GM19372 (cell line): ENCODE measurements around the gene PCAT7.
"Not testable (repeated sequence)": the region's sequence is repeated elsewhere in the genome, so short reads cannot be mapped to it uniquely, and the experiment has no call there.

ENCODE experiments used
- ATAC-seq: cut with Tn5 transposase; IDR thresholded peaks from one replicate; pipeline ENCODE4 v1.9.1; 2021; ENCODE audit warnings: mild to moderate bottlenecking, low read depth, moderate library complexity; ENCODE audit not compliant: unreplicated experiment

The PCAT7 gene

GRCh38 chr9:94560237-94560636, 5.4 kb downstream of the PCAT7 start:
- ATAC-seq: no peak

GRCh38 chr9:94563548-94563947, 8.7 kb downstream of the PCAT7 start:
- ATAC-seq: no peak

GRCh38 chr9:94564279-94564678, 9.4 kb downstream of the PCAT7 start:
- not testable (repeated sequence) for ATAC-seq

GRCh38 chr9:94566550-94566949, 11.7 kb downstream of the PCAT7 start:
- no peak for ATAC-seq

- no peak for ATAC-seq
These were observed 12.4 kb downstream of the PCAT7 start for GRCh38 chr9:94567271-94567670.

GRCh38 chr9:94568250-94568889, 13.5 kb downstream of the PCAT7 start:
- no peak for ATAC-seq

- no peak for ATAC-seq
These were observed 14.3 kb downstream of the PCAT7 start for GRCh38 chr9:94568972-94569712.

- ATAC-seq: no peak
These were observed 21.2 kb downstream of the PCAT7 start for GRCh38 chr9:94576131-94576530.

GRCh38 chr9:94577036-94577435, 22.2 kb downstream of the PCAT7 start:
- ATAC-seq: no peak

GRCh38 chr9:94577571-94577970, 22.7 kb downstream of the PCAT7 start:
- ATAC-seq: no peak

GRCh38 chr9:94581728-94582127, 26.8 kb downstream of the PCAT7 start:
- ATAC-seq: no peak

- ATAC-seq: no peak
These were observed 29.7 kb downstream of the PCAT7 start for GRCh38 chr9:94584555-94584954.

GRCh38 chr9:94586316-94586715, 31.4 kb downstream of the PCAT7 start:
- no peak for ATAC-seq

GRCh38 chr9:94586814-94587213, 31.9 kb downstream of the PCAT7 start:
- ATAC-seq: no peak

- no peak for ATAC-seq
These were observed 33.8 kb downstream of the PCAT7 start for GRCh38 chr9:94588681-94589080.

- ATAC-seq: not testable (repeated sequence)
These were observed 36.2 kb downstream of the PCAT7 start for GRCh38 chr9:94591046-94591545.

GRCh38 chr9:94591876-94592275, 37.0 kb downstream of the PCAT7 start:
- no peak for ATAC-seq

- not testable (repeated sequence) for ATAC-seq
These were observed 37.8 kb downstream of the PCAT7 start for GRCh38 chr9:94592683-94593082.

GRCh38 chr9:94593459-94594345, 38.8 kb downstream of the PCAT7 start, which contains the start of gene FBP2:
FBP2 (minus strand) TSS chr9:94593824; CDS start chr9:94593726, 98 bp downstream.
- ATAC-seq: no peak

GRCh38 chr9:94599102-94599501, 44.2 kb downstream of the PCAT7 start:
- no peak for ATAC-seq

GRCh38 chr9:94600258-94600657, 45.4 kb downstream of the PCAT7 start:
- ATAC-seq: no peak
